Embryonic facial prominence (tissue), 1 donor: ENCODE data around the gene SMC1A.
"Not testable (repeated sequence)": the region's sequence is repeated elsewhere in the genome, so short reads cannot be mapped to it uniquely, and the experiment has no call there.

Source experiments
- DNase-seq: peaks from one replicate; pipeline ENCODE4 v3.0.0-alpha.2; 2016; ENCODE audit errors: extremely low spot score

SMC1A gene

GRCh38 chrX:53422861-53423306 lies 430 bp upstream of the SMC1A start, which contains the start of gene RIBC1:
RIBC1 (plus strand) TSS chrX:53422873; CDS start chrX:53426277, 3,404 bp downstream.
- no peak for DNase-seq

DNA sequence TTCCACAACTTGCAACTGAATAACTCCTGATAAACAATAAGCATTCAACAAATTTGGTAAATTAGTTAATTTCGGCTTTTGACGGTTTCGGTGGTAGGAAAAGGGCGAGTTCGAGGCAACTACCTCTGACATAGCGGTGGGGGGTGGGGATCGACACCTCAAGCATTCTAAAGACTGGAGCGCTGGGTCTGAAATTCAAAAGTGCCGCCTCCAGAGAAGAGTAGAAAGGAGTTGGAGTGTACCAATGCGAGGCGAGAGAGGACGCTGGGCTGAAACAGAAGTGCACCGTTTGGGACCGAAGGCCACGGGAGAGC lies 725 bp downstream of the SMC1A start:
- peak; percentile 7 for DNase-seq

- DNase-seq = no peak
Observed at GRCh38 chrX:53421125-53421524, 1.3 kb downstream of the SMC1A start.

GRCh38 chrX:53420351-53420750 lies 2.1 kb downstream of the SMC1A start:
- not testable (repeated sequence) for DNase-seq

DNA sequence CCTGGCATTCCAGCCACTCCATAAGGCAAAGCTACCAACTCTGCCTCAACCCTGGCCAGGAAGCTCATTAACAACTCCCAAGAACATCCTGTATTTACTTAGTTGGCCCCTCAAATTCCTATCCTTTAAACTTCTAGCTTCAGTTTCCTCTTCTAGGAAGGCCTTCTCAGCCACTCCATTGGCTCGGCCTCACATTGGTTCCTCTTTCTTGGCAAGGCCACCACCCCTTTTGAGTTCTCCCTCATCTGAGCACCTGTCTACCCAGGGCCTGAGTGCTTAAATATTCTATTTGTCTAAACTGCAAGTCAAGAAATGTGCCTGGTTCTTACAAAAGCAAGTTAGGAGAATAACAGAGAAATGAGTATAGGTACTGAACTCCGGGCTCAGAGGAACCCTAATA lies 10.0 kb downstream of the SMC1A start:
- no peak for DNase-seq

- DNase-seq = no peak
Observed at GRCh38 chrX:53403535-53403934, 18.9 kb downstream of the SMC1A start.

GRCh38 chrX:53398216-53398615 lies 24.2 kb downstream of the SMC1A start:
- DNase-seq = no peak

DNA sequence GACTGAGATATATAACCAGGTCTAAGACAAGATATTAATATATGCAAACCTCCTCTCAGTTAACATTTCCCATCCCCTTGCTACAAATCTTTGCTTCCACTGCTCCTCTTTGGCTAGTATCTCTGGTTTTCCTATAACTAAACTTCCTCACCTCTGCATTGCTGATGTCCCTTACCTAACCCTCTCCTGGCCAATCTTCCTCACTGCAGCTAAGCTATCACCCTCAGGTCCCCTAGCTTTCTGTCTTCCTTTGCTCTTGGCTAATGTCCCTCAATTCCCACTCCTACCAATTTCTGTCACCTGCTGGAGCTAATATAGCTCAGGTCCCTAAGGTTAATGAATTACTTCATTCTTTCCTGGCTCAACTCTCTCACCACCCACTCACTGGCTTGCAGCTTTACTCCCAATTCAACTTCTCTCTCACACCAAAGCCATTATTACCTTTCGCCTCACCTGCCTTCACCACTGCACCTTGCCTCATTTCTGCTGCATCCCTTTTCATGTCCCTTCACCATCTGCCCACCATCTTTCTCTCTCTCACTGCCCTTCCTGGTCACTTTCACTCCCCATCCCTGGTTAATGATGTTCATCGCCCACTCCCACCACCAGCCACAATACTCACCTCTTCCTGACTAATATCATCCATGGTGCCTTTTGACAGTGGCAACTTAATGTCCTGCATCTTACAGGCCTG lies 26.7 kb downstream of the SMC1A start:
- DNase-seq = no peak

DNA sequence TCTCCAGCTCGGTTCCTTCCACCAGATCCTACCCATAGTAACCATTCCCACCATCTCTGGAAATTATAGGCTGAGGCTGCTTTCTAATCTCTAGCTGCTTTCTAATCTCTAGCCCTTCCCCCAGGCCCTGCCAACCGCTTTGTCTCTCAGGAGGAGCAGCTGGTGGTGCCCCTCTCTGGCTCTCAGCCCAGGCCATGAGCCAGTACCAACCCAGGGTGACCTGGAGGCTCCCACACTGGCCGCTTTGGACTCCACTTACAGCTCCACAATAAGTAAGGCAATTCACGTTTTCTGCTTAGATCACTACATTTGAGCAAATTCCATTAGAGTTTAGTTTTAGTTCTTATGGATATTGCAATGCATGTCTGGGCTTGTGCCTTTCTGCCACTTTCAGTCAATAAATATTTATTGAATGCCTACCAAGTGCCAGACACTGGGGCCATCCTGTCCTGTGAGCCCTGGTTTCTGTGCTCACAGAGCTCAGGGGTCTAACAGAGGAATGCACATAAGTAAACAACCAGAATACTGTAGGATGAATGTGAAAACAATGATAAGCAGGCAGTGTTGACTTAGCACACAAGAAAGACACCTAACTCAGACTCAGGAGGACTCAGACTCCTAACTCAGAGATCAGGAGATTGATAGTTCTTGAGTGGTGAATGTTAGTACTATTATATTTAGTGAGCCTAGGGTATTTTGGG lies 38.9 kb downstream of the SMC1A start:
- DNase-seq = no peak

GRCh38 chrX:53379747-53380146 lies 42.7 kb downstream of the SMC1A start:
- no peak for DNase-seq

DNA sequence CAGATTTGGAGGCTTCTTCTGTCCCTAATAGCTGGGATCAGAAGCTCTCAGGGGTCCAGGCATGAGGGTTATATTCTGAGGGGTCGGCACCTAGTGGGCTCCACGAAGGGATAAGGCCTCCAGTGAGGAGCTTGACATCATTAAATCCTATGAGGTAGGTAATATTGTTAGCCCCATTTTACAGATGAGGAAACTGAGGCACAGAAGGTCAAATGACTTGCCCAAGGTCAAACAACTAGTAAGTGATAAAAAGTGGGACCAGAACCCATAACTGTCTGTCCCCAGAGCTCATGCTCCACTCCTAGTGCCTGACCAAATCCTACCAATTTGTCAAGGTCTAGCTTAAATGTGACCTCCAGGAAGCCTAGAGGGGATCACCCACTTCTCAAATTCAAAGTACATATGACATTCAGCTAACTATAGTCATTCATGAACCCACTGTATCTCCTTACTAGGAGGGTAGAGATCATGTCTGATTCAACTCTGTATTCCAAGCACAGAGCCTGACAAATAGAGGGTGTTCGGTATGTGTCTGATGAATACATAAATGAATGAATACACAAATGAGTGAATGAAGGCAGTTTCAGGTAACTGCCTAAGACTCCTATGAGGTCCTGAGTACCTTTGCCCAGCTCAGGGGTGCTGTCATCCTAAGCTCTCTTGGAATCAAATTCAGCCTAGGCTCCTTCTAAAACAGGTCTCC lies 43.3 kb downstream of the SMC1A start:
- DNase-seq = no peak

- no peak for DNase-seq
Observed at GRCh38 chrX:53377464-53377863, 45.0 kb downstream of the SMC1A start.

GRCh38 chrX:53376888-53377287 lies 45.6 kb downstream of the SMC1A start:
- DNase-seq = no peak

DNA sequence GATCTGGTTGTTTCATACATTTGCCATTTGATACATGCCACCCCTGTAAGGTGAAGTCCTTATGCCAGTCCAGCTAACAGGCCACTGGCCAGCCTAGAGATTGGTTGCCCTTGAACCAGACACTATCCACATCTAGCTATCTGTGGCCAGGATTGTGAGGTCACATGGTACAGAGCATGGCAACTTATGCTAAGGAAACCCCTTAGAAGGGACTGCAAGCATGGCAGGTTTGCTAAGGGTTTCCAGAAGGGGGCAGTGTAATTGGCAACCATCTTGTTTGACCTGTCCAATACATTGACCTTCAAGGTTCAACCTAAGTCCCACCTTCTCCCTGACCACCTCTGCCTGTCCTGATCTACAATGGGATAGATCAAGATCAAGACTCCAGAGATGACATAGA lies 47.5 kb downstream of the SMC1A start:
- no peak for DNase-seq

DNA sequence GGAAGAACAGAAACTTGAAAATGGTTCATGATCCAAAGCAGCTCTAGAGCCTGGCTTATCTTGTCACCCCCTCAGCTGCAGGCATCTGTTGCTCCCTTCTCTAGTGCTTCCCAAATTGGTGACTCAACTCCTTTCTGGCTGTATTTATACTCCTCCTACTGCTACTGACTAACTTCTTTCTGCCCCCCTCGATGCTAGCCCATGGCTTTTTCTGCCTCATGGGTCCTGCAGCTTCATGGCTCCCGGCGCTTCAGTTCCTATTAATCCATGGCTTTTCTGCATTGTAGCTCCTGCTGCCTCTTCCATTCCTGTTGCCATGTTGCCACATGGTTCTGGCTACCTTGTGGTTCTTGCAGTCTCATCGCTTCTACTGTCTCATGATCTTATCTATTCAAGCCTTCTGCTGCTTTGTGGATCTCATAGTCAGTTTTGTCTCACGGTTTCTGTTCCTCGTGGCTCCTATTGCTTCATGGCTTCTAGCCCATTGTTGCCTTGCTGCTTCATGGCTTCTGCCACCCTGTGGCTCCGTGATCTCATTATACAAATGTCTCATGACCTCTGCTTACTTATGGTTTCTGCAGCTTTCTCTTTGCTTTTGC lies 48.1 kb downstream of the SMC1A start:
- DNase-seq = no peak

DNA sequence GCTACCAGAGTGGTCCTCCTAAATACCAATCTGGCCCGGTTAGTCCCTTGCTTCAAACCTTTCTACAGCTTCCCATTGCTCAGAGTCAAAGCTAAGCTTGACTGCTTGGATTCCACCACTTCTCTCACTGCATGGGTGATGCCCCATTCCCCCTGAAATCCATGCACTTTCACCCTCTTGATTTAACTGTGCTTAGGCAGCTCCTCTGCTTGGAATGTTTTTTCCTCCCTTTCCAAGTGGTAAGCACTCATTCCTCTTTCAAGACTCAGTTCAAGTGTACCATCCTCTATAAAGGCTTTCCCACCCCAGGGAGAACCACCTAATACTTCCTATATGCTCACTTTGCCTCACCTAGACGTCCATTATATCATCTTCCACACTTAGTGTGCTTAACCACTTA lies 49.1 kb downstream of the SMC1A start:
- DNase-seq = no peak

- DNase-seq = not testable (repeated sequence)
Observed at GRCh38 chrX:53366454-53366853, 56.0 kb downstream of the SMC1A start.

DNA sequence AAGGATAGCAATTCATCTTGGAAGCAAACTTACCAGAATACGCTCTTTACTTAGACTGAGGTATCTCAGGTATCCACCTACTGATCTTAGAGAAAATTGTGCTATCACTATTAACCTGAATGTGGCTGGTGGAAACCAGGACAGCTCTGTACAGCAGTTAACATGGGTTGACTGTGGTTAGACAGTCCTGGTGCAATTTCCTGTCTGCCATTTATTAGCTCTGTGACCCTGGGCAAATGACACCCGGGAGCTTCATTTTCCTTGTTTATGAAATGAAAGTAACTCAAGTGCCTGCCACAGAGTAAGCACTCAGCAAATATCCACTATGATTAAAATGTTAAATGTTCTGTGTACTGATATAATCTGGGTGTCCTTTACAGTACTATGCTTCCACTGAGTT lies 60.0 kb downstream of the SMC1A start:
- no peak for DNase-seq

DNA sequence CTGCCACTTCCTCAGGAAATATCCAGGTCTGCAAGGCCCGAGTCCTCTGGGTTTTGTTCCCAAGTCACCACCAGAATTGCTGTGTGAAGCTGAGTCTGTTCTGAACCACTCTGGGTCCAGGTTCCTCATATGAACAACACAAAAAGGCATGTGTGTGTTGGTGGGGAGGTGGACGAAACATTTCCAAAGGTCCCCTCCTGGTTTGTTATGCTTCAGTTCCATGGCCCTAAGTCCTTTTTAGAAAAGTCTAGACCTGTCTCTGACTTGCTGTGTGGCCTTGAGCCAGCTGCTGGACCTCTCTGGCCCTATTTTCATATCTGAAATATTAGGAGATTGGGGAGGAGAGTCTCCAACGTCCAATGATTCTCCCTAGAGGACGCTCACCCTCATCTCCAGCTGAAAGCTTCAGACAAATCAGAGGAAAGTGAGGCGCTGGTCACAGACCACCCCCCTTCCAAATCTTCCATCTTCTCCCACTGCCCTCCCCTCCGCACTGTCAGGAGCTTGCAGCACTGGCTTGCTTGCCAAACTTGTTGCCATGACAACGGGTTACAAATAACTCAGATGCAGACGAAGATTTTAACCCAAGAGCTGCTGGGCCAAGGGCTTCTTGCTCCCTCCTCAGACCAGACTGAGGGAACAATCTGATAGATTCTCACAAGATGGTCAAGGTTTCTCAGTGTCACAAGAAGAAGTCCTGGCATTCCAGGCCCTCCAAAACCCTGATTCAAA lies 64.5 kb downstream of the SMC1A start:
- DNase-seq = peak; percentile 44

- no peak for DNase-seq
Observed at GRCh38 chrX:53356186-53356585, 66.3 kb downstream of the SMC1A start.

DNA sequence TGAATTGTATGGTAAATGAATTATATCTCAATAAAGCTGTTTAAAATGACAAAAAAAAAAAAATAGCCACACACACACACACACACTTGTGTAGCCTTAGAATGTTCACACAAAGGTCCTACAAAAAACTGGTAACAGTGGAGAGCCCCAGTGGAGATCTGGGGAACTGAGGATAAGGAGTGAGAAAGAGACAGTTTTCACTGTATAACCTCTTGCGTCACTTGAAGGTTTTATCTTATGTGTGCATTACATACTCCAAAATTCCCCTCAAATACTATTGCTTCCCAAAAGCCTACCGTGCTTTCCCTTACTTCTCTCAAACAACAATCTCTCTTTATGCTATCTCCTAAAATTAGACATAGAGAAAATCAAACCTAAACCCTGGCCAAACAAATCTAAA lies 67.8 kb downstream of the SMC1A start:
- DNase-seq = no peak

- no peak for DNase-seq
Observed at GRCh38 chrX:53347948-53348347, 74.5 kb downstream of the SMC1A start.
